GM23338 (cell line): ENCODE data around the gene STIP1. TPM values are rescaled to one million over a fixed set of nuclear protein-coding genes. Genes with fewer than 3 reads are reported as not detected.

ENCODE experiments used
- ATAC-seq: fragments of 200-7000 bp; cut with Tn5 transposase; 3 replicates; pipeline ENCODE4 v1.9.1; 2020
- DNase-seq: peaks from one replicate; pipeline ENCODE4 v3.0.0-alpha.2; 2015; ENCODE audit warnings: low spot score
- H2AFZ ChIP-seq: fragments of 200-600 bp; sonication (generic); 2 replicates; pipeline ENCODE4 v1.8.0; 2016; ENCODE audit warnings: antibody characterized with exemption, mild to moderate bottlenecking, moderate library complexity
- H3F3A ChIP-seq: fragments of 200-600 bp; sonication (generic); replicated peaks from 2 replicates; pipeline ENCODE4 v1.8.0; 2017; ENCODE audit warnings: antibody characterized with exemption, mixed run types, low read depth
- H3K27ac ChIP-seq: fragments of 200-600 bp; sonication (generic); 2 replicates; pipeline ENCODE4 v1.6.1; 2016; ENCODE audit warnings: low read depth
- H3K27me3 ChIP-seq: fragments of 200-600 bp; sonication (generic); 2 replicates; pipeline ENCODE4 v1.8.0; 2016; ENCODE audit warnings: mild to moderate bottlenecking, mixed run types, moderate library complexity; ENCODE audit not compliant: insufficient read depth
- H3K36me3 ChIP-seq: fragments of 200-600 bp; sonication (generic); 2 replicates; pipeline ENCODE4 v1.8.0; 2016; ENCODE audit warnings: mild to moderate bottlenecking; ENCODE audit not compliant: insufficient read depth
- H3K4me1 ChIP-seq: fragments of 200-600 bp; sonication (generic); 2 replicates; pipeline ENCODE4 v1.8.0; 2016; ENCODE audit warnings: mild to moderate bottlenecking, moderate library complexity; ENCODE audit not compliant: insufficient read depth
- H3K4me2 ChIP-seq: fragments of 200-600 bp; sonication (generic); 2 replicates; pipeline ENCODE4 v1.7.1; 2017; ENCODE audit warnings: mixed run types
- H3K4me3 ChIP-seq: fragments of 200-600 bp; sonication (generic); 2 replicates; pipeline ENCODE4 v1.6.1; 2016; ENCODE audit warnings: mixed run types
- H3K79me2 ChIP-seq: fragments of 200-600 bp; sonication (generic); replicated peaks from 2 replicates; pipeline ENCODE4 v1.8.0; 2017; ENCODE audit warnings: mild to moderate bottlenecking; ENCODE audit not compliant: insufficient read depth
- H3K9me2 ChIP-seq: fragments of 200-600 bp; sonication (generic); 2 replicates; pipeline ENCODE4 v1.8.0; 2017; ENCODE audit not compliant: insufficient read depth
- H4K20me1 ChIP-seq: fragments of 200-600 bp; sonication (generic); replicated peaks from 2 replicates; pipeline ENCODE4 v1.8.0; 2017; ENCODE audit warnings: mild to moderate bottlenecking; ENCODE audit not compliant: insufficient read depth
- H3K27ac Mint-ChIP-seq: 2 replicates; pipeline ENCODE4 v1.8.0; 2020; ENCODE audit warnings: inconsistent platforms, mild to moderate bottlenecking, moderate library complexity, mixed read lengths
- H3K27me3 Mint-ChIP-seq: 3 replicates; pipeline ENCODE4 v1.8.0; 2022; ENCODE audit warnings: low read depth, mild to moderate bottlenecking, moderate library complexity, mixed read lengths, inconsistent platforms; ENCODE audit not compliant: insufficient read depth, poor library complexity
- H3K36me3 Mint-ChIP-seq: 3 replicates; pipeline ENCODE4 v1.8.0; 2021; ENCODE audit warnings: low read depth, mild to moderate bottlenecking, inconsistent platforms, moderate library complexity, mixed read lengths
- H3K4me1 Mint-ChIP-seq: 3 replicates; pipeline ENCODE4 v1.8.0; 2020; ENCODE audit warnings: mild to moderate bottlenecking, inconsistent platforms, mixed read lengths
- H3K4me3 Mint-ChIP-seq: 3 replicates; pipeline ENCODE4 v1.8.0; 2021; ENCODE audit warnings: moderate library complexity, mild to moderate bottlenecking, inconsistent platforms, mixed read lengths
- H3K9me3 Mint-ChIP-seq: 3 replicates; pipeline ENCODE4 v1.8.0; 2020; ENCODE audit warnings: moderate library complexity, mild to moderate bottlenecking, inconsistent platforms, mixed read lengths
- CREB1 ChIP-seq: fragments of 250-450 bp; sonication (Bioruptor Pico); IDR thresholded peaks from 2 replicates; pipeline ENCODE4 v1.5.0; 2020; ENCODE audit warnings: low read depth, mild to moderate bottlenecking, moderate library complexity
- CTCF ChIP-seq, 2 experiments: fragments of 200-600 bp in 1 of 2; sonication (generic) in 1 of 2; conservative IDR thresholded peaks; 2 replicates each; pipeline versions ENCODE4 v1.5.1 to v1.6.1; 2016 to 2017; ENCODE audit warnings: antibody characterized with exemption in 2 of 2, low read depth in 2 of 2, mild to moderate bottlenecking in 2 of 2, moderate library complexity in 1 of 2
- ETS1 ChIP-seq: IDR thresholded peaks from 2 replicates; pipeline ENCODE4 v1.6.1; 2016; ENCODE audit warnings: antibody characterized with exemption
- EZH2 ChIP-seq: fragments of 200-600 bp; sonication (generic); IDR thresholded peaks from one replicate; pipeline ENCODE4 v1.8.0; 2017; ENCODE audit warnings: antibody characterized with exemption, mild to moderate bottlenecking, low read depth; ENCODE audit not compliant: unreplicated experiment
- EZH2phosphoT487 ChIP-seq: fragments of 200-600 bp; sonication (generic); IDR thresholded peaks from one replicate; pipeline ENCODE4 v1.8.1; 2018; ENCODE audit warnings: antibody characterized with exemption; ENCODE audit not compliant: unreplicated experiment
- JUNB ChIP-seq: IDR thresholded peaks from one replicate; pipeline ENCODE4 v1.6.1; 2016; ENCODE audit warnings: antibody characterized with exemption; ENCODE audit not compliant: unreplicated experiment
- NANOG ChIP-seq: IDR thresholded peaks from 2 replicates; pipeline ENCODE4 v1.6.1; 2016; ENCODE audit warnings: antibody characterized with exemption, borderline replicate concordance
- POLR2AphosphoS5 ChIP-seq: IDR thresholded peaks from 2 replicates; pipeline ENCODE4 v1.6.1; 2016; ENCODE audit warnings: antibody characterized with exemption, low read depth
- STAT1 ChIP-seq: IDR thresholded peaks from one replicate; pipeline ENCODE4 v1.6.1; 2016; ENCODE audit warnings: antibody characterized with exemption; ENCODE audit not compliant: unreplicated experiment
- ZNF331 ChIP-seq: fragments of 250-450 bp; sonication (Bioruptor Pico); IDR thresholded peaks from 2 replicates; pipeline ENCODE4 v1.5.0; 2020; ENCODE audit warnings: low read depth, mild to moderate bottlenecking, moderate library complexity
- polyA plus RNA-seq: library from polyadenylated mRNA; unstranded; fragments of >200 nt; fragmentation: Nextera tagmentation; extraction: Ambion mirVana; gene quantifications from 2 replicates; pipeline ENCODE4 v1.2.1, GENCODE V29; 2016
- total RNA-seq: library from RNA; depleted of rRNA; stranded (reverse); fragments of >200 nt; shearing (Covaris generic); gene quantifications from 2 replicates; pipeline ENCODE4 v1.2.3, GENCODE V29; 2014
- TF ChIP-seq, protein P1 (sequence below): fragments of 250-450 bp; sonication (Bioruptor Pico); IDR thresholded peaks from 2 replicates; pipeline ENCODE4 v1.5.0; 2020; ENCODE audit warnings: mild to moderate bottlenecking, moderate library complexity
- TF ChIP-seq, protein P2 (sequence below): IDR thresholded peaks from one replicate; pipeline ENCODE4 v1.6.1; 2018; ENCODE audit warnings: antibody characterized with exemption; ENCODE audit not compliant: unreplicated experiment

Gene STIP1
- total and polyA plus RNA-seq, 2 experiments from 2014 or later, result 213 to 351 TPM

GRCh38 chr11:64230985-64231365 is 45.0 kb downstream of the STIP1 start:
- peak overlapping the region; percentile 80; the same call in 1 of the 2 replicates for H3K27ac ChIP-seq
- H3K4me1 ChIP-seq, result peaks cover 17% of the 10 kb centered on the region; the same call in 1 of the 2 replicates
- peaks cover 4% of the 10 kb centered on the region; the same call in 1 of the 2 replicates for H3K79me2 ChIP-seq
- H3K9me2 ChIP-seq, result no peaks in the 10 kb centered on the region
- H3K4me3 Mint-ChIP-seq, result peak overlapping the region; percentile 83
- peaks cover 23% of the 10 kb centered on the region for H3K4me1 Mint-ChIP-seq
- no peaks in the 10 kb centered on the region for H3K9me3 Mint-ChIP-seq
- TF ChIP-seq STAT1 (no peak), JUNB (no peak), POLR2AphosphoS5 (no peak), CREB1 (CRISPR knock-in tag) (no peak), ETS1 (no peak), NANOG (no peak), CTCF (conservative IDR thresholded peaks at IDR 0.05; ENCODE audit: low read depth in 2 of 2) (no peak), EZH2 (no peak), ZNF331 (CRISPR knock-in tag) (no peak), EZH2phosphoT487 (no peak)
- TF ChIP-seq, protein P1, sequence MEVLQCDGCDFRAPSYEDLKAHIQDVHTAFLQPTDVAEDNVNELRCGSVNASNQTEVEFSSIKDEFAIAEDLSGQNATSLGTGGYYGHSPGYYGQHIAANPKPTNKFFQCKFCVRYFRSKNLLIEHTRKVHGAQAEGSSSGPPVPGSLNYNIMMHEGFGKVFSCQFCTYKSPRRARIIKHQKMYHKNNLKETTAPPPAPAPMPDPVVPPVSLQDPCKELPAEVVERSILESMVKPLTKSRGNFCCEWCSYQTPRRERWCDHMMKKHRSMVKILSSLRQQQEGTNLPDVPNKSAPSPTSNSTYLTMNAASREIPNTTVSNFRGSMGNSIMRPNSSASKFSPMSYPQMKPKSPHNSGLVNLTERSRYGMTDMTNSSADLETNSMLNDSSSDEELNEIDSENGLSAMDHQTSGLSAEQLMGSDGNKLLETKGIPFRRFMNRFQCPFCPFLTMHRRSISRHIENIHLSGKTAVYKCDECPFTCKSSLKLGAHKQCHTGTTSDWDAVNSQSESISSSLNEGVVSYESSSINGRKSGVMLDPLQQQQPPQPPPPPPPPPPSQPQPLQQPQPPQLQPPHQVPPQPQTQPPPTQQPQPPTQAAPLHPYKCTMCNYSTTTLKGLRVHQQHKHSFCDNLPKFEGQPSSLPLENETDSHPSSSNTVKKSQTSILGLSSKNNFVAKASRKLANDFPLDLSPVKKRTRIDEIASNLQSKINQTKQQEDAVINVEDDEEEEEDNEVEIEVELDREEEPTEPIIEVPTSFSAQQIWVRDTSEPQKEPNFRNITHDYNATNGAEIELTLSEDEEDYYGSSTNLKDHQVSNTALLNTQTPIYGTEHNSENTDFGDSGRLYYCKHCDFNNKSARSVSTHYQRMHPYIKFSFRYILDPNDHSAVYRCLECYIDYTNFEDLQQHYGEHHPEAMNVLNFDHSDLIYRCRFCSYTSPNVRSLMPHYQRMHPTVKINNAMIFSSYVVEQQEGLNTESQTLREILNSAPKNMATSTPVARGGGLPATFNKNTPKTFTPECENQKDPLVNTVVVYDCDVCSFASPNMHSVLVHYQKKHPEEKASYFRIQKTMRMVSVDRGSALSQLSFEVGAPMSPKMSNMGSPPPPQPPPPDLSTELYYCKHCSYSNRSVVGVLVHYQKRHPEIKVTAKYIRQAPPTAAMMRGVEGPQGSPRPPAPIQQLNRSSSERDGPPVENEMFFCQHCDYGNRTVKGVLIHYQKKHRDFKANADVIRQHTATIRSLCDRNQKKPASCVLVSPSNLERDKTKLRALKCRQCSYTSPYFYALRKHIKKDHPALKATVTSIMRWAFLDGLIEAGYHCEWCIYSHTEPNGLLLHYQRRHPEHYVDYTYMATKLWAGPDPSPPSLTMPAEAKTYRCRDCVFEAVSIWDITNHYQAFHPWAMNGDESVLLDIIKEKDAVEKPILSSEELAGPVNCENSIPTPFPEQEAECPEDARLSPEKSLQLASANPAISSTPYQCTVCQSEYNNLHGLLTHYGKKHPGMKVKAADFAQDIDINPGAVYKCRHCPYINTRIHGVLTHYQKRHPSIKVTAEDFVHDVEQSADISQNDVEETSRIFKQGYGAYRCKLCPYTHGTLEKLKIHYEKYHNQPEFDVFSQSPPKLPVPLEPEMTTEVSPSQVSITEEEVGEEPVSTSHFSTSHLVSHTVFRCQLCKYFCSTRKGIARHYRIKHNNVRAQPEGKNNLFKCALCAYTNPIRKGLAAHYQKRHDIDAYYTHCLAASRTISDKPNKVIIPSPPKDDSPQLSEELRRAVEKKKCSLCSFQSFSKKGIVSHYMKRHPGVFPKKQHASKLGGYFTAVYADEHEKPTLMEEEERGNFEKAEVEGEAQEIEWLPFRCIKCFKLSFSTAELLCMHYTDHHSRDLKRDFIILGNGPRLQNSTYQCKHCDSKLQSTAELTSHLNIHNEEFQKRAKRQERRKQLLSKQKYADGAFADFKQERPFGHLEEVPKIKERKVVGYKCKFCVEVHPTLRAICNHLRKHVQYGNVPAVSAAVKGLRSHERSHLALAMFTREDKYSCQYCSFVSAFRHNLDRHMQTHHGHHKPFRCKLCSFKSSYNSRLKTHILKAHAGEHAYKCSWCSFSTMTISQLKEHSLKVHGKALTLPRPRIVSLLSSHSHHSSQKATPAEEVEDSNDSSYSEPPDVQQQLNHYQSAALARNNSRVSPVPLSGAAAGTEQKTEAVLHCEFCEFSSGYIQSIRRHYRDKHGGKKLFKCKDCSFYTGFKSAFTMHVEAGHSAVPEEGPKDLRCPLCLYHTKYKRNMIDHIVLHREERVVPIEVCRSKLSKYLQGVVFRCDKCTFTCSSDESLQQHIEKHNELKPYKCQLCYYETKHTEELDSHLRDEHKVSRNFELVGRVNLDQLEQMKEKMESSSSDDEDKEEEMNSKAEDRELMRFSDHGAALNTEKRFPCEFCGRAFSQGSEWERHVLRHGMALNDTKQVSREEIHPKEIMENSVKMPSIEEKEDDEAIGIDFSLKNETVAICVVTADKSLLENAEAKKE (CRISPR knock-in tag), result no peak
- TF ChIP-seq, protein P2, sequence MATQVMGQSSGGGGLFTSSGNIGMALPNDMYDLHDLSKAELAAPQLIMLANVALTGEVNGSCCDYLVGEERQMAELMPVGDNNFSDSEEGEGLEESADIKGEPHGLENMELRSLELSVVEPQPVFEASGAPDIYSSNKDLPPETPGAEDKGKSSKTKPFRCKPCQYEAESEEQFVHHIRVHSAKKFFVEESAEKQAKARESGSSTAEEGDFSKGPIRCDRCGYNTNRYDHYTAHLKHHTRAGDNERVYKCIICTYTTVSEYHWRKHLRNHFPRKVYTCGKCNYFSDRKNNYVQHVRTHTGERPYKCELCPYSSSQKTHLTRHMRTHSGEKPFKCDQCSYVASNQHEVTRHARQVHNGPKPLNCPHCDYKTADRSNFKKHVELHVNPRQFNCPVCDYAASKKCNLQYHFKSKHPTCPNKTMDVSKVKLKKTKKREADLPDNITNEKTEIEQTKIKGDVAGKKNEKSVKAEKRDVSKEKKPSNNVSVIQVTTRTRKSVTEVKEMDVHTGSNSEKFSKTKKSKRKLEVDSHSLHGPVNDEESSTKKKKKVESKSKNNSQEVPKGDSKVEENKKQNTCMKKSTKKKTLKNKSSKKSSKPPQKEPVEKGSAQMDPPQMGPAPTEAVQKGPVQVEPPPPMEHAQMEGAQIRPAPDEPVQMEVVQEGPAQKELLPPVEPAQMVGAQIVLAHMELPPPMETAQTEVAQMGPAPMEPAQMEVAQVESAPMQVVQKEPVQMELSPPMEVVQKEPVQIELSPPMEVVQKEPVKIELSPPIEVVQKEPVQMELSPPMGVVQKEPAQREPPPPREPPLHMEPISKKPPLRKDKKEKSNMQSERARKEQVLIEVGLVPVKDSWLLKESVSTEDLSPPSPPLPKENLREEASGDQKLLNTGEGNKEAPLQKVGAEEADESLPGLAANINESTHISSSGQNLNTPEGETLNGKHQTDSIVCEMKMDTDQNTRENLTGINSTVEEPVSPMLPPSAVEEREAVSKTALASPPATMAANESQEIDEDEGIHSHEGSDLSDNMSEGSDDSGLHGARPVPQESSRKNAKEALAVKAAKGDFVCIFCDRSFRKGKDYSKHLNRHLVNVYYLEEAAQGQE, result no peak
- peaks cover 27% of the 10 kb centered on the region for H3K27me3 Mint-ChIP-seq
- H2AFZ ChIP-seq, result peak overlapping the region; percentile 76; the same call in 1 of the 2 replicates
- no peak for DNase-seq
- peak overlapping the region; percentile 96 for H3K4me2 ChIP-seq
- H3F3A ChIP-seq, result peaks cover 22% of the 10 kb centered on the region
- peaks cover 23% of the 10 kb centered on the region; the same call in 1 of the 2 replicates for H3K27me3 ChIP-seq
- H3K4me3 ChIP-seq, result peak overlapping the region; percentile 94
- peak overlapping the region; percentile 73; the same call in 1 of the 2 replicates for H3K27ac Mint-ChIP-seq
- no peak for ATAC-seq
- no peaks in the 10 kb centered on the region for H4K20me1 ChIP-seq
- H3K36me3 Mint-ChIP-seq, result peaks cover 3% of the 10 kb centered on the region; the same call in 1 of the 3 replicates
- H3K36me3 ChIP-seq, result no peaks in the 10 kb centered on the region
